Hematopoietic multipotent progenitor cell treated with erythropoietin and hydrocortisone succinate and interleukin-3 and kit ligand, for 4 days (in vitro differentiated cells): Measurements from ENCODE around the gene USO1.
"Not testable (repeated sequence)": the region's sequence is repeated elsewhere in the genome, so short reads cannot be mapped to it uniquely, and the experiment has no call there.

Source experiments
- DNase-seq: peaks from one replicate; pipeline ENCODE4 v3.0.0-alpha.2; 2015

The USO1 gene

DNA sequence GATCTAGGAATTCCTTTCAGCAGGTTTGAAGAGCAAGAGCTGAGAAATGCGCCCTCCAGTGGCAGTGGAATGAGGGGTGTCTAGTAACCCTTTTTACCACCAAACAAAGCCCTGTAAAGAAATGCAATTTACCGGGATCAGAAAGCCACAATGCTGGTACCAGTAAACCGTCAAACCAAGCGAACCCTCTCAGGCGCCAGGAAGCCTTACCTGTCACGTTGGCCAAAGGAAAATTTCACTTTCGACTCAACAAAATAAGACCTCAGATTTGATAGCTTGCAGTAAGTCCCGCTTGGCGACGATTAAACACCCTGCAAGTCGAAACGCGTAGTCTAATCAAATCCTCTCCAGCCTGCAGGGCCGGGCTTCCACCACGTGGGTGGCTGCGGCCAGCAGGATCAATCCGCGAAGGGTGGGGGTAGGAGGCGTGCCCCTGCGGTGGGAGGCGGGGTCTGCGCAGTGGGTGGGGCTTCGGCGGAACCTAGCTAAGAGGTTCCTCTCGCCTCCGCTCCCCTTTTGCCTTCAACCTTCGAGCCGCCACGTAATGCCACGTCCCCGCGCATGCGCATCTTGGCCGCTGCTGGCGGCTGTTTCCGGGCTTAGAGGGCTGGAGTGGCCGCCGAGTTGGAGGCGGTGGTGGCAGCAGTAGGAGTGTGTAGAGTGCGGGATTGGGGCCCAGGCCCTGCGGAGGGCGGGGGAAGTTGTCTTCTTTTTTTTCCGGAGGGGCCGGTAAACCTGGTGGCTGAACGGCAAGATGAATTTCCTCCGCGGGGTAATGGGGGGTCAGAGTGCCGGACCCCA is at the start of gene USO1:
USO1 (plus strand) TSS at position 512 of the 801 bp plus-strand sequence; CDS start at position 755, 243 bp downstream.
- DNase-seq = peak; percentile 99

GRCh38 chr4:75675004-75675531 is 49.3 kb upstream of the USO1 start:
- DNase-seq = no peak

DNA sequence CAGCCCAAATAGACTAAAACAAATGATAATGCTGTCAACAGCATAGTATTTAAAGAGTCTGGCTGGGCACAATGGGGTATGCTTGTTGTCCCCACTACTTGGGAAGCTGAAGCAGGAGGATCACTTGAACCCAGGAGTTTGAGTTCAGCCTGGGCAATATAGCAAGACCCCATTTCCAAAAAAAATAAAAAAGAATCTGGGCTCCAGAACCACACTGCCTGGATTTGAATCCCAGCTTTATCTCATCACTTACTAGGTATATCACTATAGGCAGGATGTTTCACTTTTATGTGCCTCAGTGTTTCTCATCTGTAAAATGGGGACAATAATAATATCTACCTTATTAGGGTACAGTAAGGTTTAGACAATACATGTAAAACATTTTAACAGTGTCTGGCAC is 45.9 kb upstream of the USO1 start:
- DNase-seq = no peak

- no peak for DNase-seq
Observed at GRCh38 chr4:75678965-75679364, 45.4 kb upstream of the USO1 start.

GRCh38 chr4:75679876-75680575 is 44.4 kb upstream of the USO1 start:
- no peak for DNase-seq

- no peak for DNase-seq
Observed at GRCh38 chr4:75683482-75684155, 40.8 kb upstream of the USO1 start.

GRCh38 chr4:75685546-75686189 is 38.7 kb upstream of the USO1 start:
- DNase-seq = no peak

- peak; percentile 42 for DNase-seq
Observed at GRCh38 chr4:75686346-75686745, 38.0 kb upstream of the USO1 start.

DNA sequence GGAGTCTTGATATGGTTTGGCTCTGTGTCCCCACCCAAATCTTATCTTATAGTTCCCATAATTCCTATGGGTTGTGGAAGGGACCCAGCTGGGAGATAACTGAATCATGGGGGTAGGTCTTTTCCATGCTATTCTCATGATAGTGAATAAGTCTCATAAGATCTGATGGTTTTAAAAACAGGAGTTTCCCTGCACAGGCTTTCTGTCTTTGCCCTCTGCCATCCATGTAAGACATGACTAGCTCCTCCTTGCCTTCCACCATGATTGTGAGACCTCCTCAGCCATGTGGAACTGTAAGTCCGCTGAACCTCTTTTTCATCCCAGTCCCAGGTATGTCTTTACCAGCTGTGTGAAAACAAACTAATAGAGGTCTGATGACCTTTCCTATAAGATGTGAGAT is 37.3 kb upstream of the USO1 start:
- not testable (repeated sequence) for DNase-seq

DNA sequence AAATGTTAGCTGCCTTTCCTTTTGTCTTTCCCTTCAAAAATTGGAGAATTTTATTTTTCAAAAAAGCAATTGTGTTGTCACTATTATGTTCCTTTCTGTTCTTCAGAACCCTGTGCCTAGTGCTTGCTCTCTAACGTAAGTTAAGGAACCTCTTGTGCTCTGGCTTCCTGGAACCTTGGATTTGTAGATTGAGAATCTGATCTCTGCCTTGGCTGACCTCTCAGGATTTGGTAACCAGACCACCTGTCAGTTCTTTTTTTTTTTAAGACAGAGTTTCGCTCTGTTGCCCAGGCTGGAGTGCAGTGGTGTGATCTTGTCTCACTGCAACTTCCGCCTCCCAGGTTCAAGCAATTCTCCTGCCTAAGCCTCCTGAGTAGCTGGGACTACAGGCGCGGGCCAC is 32.3 kb upstream of the USO1 start:
- DNase-seq = not testable (repeated sequence)

DNA sequence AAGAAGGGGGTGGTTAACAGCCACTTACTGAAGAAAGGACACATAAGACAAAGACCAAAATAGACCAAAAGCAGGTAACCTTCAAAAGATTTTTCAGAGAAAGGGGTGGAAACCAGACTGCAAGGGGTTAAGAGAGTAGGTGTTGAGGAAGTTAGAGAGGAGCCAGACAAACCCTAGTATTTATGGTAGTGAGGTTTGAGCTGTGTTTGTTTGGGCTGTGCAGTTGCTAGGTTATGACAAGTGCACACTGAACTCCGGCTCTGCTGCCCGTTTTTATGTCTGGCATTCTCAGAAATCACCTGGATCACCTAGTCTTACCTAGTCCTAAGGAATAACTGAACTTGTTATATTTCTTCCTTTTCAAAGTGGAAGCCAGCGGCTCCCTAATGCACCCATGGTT is 28.3 kb upstream of the USO1 start:
- DNase-seq = no peak

DNA sequence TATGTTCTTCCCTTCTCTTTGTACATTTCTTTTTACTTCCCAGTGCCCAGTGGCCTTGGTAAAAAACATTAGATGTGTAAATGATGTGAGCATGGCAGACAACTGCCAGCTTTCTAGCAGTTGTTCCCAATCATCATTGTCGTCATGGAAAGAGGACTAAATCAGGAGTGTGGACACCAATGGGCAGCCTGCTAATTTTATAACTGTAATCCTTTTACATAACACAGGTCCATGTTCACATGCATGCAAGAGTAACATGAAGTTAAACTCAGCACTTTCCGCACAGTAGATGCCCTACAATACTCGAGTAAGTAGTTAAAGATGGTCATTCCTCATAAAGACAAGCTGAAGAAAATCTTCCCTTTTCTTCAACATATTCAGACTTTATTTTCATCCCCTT is 27.8 kb upstream of the USO1 start:
- DNase-seq = no peak

DNA sequence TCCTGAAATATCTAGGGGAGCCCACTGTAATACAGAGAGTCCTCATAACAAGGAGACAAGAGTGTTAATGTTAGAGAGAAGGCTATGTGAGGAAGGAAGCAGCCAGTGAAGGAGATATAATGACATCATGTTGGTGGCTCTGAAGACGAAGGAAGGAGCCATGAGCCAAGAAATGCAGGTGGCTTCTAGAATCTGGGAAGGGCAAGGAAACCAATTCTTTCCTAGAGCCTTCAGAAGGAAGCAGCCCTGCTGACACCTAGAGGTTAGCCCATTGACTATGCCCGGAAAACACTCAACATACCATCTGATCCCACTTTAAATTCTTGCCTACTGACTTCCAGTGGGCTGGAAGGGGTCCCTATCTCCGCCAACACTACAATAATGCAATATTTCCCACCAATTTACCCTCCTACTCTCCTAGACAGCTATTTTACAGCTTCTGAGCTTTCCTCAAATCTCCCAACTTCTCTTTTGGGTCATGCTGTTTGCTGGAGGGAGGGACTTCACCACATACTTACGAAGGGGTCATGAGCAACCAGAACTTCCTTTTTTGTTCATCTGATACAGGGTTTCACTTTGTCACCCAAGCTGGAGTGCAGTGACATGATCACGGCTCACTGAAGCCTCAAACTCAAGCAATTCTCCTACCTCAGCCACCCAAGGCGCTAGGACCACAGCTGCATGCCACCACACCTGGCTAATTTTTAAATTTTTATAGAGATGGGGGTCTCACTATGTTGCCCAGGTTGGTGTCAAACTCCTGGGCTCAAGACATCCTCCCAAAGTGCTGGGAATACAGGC is 26.0 kb upstream of the USO1 start:
- DNase-seq = peak; percentile 89

- DNase-seq = no peak
Observed at GRCh38 chr4:75698963-75699228, 25.5 kb upstream of the USO1 start.

GRCh38 chr4:75699299-75699698 is 25.1 kb upstream of the USO1 start:
- no peak for DNase-seq

GRCh38 chr4:75702919-75703411 is 21.4 kb upstream of the USO1 start:
- no peak for DNase-seq

GRCh38 chr4:75705198-75705977 is 19.0 kb upstream of the USO1 start:
- DNase-seq = no peak

DNA sequence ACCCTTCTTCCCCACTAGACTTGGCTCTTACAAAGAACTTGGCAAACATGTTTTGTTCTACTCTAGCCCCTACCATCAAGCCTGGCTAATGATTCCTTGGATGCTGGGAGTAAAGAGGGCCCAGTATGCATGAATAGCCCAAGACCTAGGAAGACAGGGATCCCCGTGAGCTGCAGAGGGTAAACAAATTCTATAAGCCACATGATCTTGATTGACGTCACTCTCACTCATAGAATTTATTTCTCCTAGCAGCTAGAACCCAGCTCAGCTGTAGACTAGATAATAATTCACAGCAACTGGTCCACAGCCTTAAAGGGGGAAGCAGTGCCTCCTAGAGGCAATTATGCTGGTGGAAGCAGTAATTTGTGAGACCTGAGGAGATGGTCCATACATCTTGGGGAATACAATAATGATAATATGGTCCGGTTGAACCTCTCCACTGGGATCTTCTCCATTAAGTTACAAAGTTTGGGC is 16.1 kb upstream of the USO1 start:
- peak; percentile 72 for DNase-seq

GRCh38 chr4:75710246-75710645 is 14.1 kb upstream of the USO1 start:
- no peak for DNase-seq

DNA sequence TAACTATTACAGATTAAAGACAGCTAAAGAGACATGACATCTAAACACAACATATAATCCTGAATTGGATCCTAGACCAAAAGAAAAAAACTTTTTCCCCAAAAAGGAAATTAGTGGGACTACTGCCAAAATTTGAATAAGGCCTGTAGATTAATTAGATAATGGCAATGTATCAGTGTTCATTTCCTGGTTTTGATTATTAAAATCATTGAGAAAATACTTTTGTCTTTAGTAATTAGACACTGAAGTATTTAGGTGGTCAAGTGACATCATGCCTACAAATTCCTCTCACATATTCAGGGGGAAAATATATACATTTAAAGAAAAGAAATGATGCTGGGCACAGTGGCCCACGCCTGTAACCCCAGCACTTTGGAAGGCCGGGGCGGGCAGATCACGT is 10.4 kb upstream of the USO1 start:
- DNase-seq = no peak

DNA sequence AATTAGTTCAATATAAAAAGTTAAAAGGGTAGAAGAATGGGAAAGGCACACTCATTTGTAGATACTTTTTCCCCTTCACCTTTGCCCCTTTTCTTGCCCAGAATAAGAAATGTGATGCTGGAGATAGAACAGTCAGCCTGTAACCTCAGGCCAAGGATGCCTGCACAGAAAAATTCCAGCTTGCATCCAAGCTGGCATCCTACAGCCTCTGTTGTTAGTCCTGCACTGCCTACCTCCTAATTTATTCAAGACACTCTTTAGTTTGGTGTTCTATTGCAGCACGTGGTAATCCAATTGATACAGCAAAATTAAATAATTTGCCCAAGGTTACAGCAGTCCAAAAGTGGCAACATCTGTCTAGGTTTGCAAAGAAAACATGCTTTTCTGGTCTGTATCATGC is 9.7 kb upstream of the USO1 start:
- no peak for DNase-seq
